H1 (cell line): ENCODE results near the gene NFIA. TPM values are rescaled to one million over a fixed set of nuclear protein-coding genes. Genes with fewer than 3 reads are reported as not detected.

Source experiments
- ASH2L ChIP-seq: fragments of 200-600, 300-600 bp; sonication (generic); IDR thresholded peaks from one replicate; pipeline ENCODE4 v1.7.1; 2017; ENCODE audit warnings: low read length
- CBX5 ChIP-seq: fragments of 300-800, 300-1000 bp; sonication (generic); IDR thresholded peaks from 2 replicates; pipeline ENCODE4 v1.7.1; 2016; ENCODE audit warnings: antibody characterized with exemption, low read length, low read depth
- CBX8 ChIP-seq: fragments of 300-800, 300-1000 bp; sonication (generic); IDR thresholded peaks from 2 replicates; pipeline ENCODE4 v1.7.1; 2016; ENCODE audit warnings: low read depth, low read length, borderline replicate concordance
- EP300 ChIP-seq, 2 experiments: IDR thresholded peaks; 1 replicate in 1 of 2; 2 replicates in 1 of 2; pipeline ENCODE4 v1.6.1; 2011 to 2012; ENCODE audit warnings: low read depth in 2 of 2, low read length in 2 of 2, mild to moderate bottlenecking in 2 of 2, borderline replicate concordance in 1 of 2, inconsistent platforms in 1 of 2, moderate library complexity in 1 of 2
- HDAC2 ChIP-seq, 2 experiments: fragments of 300-600 bp in 1 of 2; sonication (generic) in 1 of 2; IDR thresholded peaks; 2 replicates each; pipeline ENCODE4 v1.6.1; 2011 to 2012; ENCODE audit warnings: low read depth in 2 of 2, low read length in 2 of 2, mild to moderate bottlenecking in 2 of 2, moderate library complexity in 2 of 2, borderline replicate concordance in 1 of 2, inconsistent platforms in 1 of 2
- KDM5A ChIP-seq: fragments of 200-600 bp; IDR thresholded peaks from 2 replicates; pipeline ENCODE4 v1.7.1; 2012; ENCODE audit warnings: mild to moderate bottlenecking, low read length, inconsistent platforms, mixed read lengths
- RNF2 ChIP-seq: fragments of 200-900, 300-1000 bp; sonication (generic); IDR thresholded peaks from 2 replicates; pipeline ENCODE4 v1.7.1; 2016; ENCODE audit warnings: borderline replicate concordance, low read depth, mild to moderate bottlenecking, antibody characterized with exemption, low read length; ENCODE audit not compliant: poor library complexity, severe bottlenecking; ENCODE audit errors: missing control alignments
- TAF1 ChIP-seq: IDR thresholded peaks from 2 replicates; pipeline ENCODE4 v1.6.1; 2011; ENCODE audit warnings: mild to moderate bottlenecking, low read depth, low read length
- TCF12 ChIP-seq: IDR thresholded peaks from 2 replicates; pipeline ENCODE4 v1.6.1; 2011; ENCODE audit warnings: low read depth, mild to moderate bottlenecking, low read length
- polyA plus RNA-seq, 7 experiments: library from polyadenylated mRNA; depleted of rRNA in 3 of 7; stranded (reverse) in 5 of 7; unstranded in 2 of 7; fragments of >200 nt in 5 of 7; fragments of 200-250 nt in 2 of 7; gene quantifications; 1 replicate in 5 of 7; 2 replicates in 1 of 7; 4 replicates in 1 of 7; pipeline versions ENCODE4 v1.2.1 to v1.2.3, GENCODE V29; 2011 to 2013; ENCODE audit warnings: missing spikeins in 2 of 7, mixed read lengths in 2 of 7
- total RNA-seq: library from RNA; stranded (reverse); fragmentation: NEBNext Ultra II Directional; extraction: Animal tissue kit (Norgen Biotek cat#: 25700); gene quantifications from 2 replicates; pipeline ENCODE4 v1.2.1, GENCODE V29; 2021

Gene NFIA
- total and polyA plus RNA-seq, 2 of the 8 experiments (the other 6 are each of a cell fraction or from before 2014, with no cell fraction given), result 1.8 to 2.3 TPM

GRCh38 chr1:61389926-61390845, 307.8 kb downstream of the NFIA start (continued):
- TF ChIP-seq KDM5A (no peak), CBX8 (no peak), HDAC2 (IDR thresholded peaks at IDR 0.05; ENCODE audit: borderline replicate concordance in 1 of 2, low read depth in 2 of 2, low read length in 2 of 2) (no peak), RNF2 (no peak), TAF1 (no peak), CBX5 (no peak), ASH2L (no peak), EP300 (IDR thresholded peaks at IDR 0.05; ENCODE audit: borderline replicate concordance in 1 of 2, low read depth in 2 of 2, low read length in 2 of 2) (no peak), TCF12 (no peak)
- TF ChIP-seq, all 59 proteins: peak for 0
